HG02588 (cell line): Measurements from ENCODE around the gene PHB1.
"Not testable (repeated sequence)": the region's sequence is repeated elsewhere in the genome, so short reads cannot be mapped to it uniquely, and the experiment has no call there.

Experiments used
- ATAC-seq: cut with Tn5 transposase; IDR thresholded peaks from one replicate; pipeline ENCODE4 v1.9.1; 2021; ENCODE audit warnings: mild to moderate bottlenecking, moderate library complexity; ENCODE audit not compliant: unreplicated experiment

Gene PHB1

DNA sequence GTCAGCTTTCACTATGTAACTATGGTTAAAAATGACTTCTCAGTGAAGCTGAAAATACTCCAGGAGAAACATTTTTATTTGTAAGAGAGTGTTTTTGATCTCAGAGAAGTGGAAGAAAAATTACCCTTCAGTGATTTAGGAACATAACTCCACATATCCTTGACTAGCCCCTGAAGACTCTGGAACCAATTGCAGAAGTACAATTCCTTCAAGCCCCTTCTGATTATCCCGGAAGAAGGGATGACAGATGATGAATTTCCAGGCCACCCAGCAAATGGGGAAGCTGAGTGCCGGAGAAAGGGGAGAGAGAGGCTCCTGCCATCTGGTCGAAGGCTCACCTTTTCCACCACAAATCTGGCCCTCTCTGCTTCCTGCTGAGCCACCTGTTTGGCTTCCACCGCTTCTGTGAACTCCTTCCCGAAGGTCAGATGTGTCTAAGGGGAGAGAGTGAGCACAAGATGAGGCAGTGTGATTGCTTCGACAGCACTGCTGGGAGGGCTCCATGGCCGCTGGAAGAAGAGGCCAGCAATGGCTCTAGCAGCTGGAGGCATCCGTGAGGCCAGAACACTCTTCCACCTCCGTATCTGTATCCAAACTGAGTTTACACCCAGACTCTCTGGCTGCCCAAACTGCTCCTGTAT lies 8.1 kb downstream of the PHB1 start:
- ATAC-seq: no peak

DNA sequence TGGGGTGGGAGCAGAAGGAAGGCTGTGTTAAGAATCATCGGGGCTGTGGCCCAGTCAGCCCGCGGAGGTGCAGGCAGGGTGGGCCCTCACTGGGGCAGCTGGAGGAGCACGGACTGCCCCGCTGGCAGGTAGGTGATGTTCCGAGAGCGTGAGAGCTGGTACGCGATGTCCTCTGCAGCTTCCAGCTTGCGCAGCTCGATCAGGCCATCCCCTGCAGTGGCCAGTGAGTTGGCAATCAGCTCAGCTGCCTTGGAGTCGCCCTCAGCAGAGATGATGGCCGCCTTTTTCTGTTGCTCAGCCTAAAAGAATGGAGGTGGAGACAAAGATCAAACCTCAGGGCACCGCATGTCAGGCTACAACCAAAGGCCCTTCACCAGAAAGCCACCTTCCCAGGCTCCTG lies 9.8 kb downstream of the PHB1 start:
- no peak for ATAC-seq

DNA sequence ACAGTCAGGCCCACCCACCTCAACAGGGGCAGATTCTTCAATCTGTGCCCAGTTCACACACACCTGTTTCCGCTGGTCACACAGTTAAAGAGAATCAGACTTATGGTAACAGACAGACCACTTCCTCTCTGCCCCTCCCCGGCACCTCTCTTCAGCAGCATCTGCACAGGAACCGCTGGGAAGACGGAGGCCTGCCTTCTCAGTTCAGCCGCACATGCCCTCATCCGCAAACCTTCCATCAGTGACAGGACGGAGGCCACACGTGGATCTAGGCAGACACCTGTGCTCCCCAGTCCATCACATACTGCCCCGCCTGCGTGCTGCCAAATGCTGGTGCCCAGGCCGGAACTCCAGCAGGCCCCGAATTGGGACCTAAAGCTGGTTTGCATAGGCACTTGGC lies 10.3 kb downstream of the PHB1 start:
- no peak for ATAC-seq

DNA sequence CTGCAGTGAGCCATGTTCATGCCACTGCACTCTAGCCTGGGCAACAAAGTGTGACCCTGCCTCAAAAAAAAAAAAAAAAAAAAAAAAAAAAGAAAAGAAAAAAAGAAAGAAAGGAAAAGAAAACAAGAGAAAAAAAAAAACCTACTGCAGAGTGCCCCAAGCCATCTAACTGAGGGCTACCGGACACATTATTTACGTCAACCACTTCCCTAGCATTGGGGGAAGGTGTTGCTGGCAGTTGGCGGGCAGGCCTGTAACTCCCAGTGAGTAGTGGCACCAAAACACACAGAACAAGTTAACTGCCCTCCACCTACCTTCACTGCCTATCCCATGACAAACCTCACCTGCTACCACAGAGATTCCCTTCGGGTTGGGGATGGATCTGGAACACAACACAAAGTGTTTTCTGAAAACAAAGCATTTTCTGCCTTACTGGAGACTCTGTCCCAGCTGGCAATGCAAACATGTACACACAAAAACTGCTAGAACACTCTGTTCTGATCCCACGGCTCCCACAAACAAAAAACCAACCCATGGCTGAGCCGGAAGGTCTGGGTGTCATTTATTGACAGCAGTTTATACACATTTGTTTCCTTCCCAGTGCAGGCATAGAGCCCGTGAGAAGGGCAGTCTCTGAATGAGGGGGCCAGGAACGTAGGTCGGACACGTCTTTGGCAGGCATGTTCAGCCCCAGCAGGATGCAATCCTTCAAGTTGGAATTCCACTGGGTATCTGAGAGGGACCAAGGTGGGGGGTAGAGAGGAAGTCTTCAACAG lies 11.0 kb downstream of the PHB1 start:
- ATAC-seq: no peak

DNA sequence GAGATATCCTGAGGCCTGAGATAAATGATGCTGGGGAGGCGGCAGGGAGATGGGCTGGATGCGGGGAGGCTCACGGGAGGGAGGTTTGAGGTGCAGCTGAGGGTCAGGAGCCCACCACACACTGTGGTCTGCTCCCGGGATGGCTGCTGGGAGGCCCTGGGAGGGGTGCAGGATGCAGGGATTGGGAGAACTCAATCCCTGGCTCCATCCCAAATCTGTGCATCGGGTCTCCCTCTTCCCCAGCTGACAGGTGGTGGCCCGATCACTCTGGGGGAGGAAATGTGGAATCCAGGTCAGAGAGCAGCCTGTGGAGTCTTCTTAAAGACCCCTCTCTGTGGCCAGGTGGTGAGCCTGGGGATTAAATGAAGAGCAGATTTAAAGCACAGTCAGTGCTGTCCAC lies 12.0 kb downstream of the PHB1 start:
- ATAC-seq: no peak

DNA sequence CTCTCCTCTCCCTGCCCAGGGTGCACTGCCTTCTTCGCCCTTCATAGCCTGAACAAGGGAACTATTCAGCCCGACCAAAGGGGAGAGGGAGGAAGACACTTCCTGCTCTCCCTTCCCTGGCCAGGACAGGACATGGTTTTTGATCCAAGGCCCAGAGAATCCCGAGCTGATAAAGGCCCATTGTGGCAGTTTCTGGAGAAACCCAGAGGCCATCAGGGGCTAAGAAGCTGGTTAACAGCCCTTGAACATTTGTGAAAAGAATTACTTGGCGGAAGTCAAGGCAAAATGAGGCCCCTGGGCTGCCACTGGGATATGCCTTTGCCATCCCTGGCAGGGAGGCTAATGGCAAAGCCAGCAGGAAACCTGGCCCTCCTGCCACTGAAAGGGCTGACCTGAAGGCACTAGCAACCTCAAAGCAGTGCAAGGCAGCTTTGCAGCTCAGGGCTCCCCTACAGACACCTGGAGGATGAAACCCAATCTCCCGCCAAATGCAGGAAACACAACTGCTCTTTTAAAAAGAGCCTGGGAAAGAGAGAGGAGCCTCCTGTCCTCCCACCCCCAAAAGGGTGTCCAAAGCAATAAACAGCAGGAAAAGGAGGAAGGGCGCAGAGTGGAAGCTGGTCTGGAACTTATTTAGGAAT lies 12.6 kb downstream of the PHB1 start:
- ATAC-seq: no peak

DNA sequence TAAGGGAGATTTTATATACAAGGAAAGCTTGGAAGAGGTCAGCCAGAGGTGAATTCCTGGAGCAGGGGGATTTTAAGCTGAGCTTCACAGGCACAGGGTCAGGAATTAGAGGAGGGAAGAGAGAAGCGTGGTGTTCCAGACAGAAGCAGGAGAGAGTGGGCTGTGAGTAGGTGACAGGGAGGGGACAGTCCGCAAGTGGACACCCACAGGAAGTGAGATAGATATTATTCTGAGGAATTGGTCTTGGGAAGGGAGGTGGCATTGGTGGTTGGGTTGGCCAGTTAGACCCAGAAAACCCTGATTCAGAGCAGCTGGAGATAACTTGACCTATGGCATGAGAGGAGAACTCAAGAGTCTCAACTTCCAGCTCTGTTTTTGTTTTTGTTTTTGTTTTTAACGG lies 14.7 kb downstream of the PHB1 start:
- no peak for ATAC-seq

DNA sequence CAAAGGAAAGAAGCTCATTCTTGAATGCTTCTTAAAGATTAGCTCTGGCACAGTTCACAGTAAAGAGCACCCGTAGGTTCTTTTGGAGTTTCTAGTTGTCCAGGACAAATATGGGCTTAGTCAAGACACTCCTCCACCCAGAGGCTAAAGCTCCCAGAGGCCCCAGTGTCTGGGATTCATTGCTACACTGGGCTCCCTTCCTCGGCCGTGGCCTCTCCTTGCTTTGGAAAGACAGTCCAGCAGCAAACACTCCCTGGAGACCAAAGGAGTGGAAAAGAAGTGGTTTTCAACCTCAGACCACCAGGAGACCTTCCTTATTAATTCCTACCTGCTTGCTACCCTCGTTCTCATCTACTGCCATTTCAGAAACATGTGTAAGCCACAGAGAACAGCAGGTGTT lies 17.1 kb downstream of the PHB1 start:
- ATAC-seq: no peak

DNA sequence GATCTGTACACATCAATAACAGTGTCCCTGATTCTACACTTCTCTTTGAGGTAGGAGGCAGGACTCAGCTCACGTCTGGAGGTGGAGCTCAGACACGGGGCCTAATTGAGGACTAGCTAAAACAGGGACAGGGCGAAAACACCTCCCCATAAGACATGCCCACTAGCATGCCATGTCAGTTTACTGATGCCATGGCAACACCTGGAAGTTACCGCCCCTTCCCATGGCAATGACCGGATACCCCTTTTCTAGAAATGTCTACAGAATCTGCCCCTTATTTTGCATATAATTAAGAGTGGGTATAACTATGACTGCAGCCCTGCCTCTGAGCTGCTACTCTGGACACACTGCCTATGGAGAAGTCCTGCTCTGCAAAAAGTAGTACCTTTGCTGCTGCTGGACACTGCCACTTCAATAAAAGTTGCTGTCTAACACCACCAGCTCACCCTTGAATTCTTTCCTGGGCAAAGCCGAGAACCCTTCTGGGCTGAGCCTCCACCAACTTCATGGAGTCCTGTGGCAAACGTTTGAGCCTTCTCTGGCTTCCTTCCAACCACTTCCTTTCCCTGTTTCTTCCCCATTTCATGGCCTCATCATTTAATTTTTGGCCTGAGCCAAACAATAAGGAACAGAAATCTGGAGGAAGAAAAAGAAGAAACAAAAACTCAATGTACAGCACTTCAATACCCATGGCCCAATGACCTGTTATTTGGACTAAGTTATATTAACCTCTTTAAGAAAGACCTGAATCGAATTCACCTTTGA lies 21.0 kb downstream of the PHB1 start:
- ATAC-seq: no peak

DNA sequence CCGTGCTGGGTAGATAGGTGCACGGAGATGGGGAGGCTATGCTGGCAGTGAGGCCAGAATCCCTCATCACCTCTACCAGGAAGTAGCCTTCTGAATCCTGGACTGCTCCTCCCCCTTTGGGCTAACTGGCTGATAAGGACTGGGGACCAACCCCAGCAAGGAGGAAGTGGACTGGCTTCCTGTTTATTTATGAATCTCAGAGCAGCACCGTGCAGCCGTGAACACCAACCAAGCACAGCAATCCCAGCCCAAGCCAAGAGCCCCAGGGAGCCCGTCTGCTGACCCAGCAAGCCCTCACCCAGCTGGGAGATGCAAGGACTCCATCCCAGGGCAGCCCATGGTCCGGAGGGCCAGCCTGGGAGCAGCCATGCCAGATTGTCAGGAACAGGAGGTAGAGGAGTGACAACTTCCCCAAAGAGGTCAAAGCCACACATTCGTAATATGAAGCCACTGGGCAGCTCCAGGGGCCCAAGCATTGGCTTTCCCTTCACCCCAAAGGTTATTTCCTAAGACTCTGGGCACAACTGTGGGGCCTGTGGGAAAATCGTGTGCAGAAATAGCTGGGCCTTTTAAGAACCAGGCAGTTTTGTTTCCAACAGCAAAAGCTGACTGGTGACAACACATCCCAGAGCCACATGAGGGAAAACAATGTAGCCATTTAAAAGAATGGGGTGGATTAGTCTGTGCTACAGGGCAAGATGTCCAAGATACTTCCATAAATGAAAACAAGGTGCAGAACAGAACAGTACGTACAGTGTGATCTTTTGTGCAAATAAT lies 23.9 kb downstream of the PHB1 start:
- ATAC-seq: no peak

DNA sequence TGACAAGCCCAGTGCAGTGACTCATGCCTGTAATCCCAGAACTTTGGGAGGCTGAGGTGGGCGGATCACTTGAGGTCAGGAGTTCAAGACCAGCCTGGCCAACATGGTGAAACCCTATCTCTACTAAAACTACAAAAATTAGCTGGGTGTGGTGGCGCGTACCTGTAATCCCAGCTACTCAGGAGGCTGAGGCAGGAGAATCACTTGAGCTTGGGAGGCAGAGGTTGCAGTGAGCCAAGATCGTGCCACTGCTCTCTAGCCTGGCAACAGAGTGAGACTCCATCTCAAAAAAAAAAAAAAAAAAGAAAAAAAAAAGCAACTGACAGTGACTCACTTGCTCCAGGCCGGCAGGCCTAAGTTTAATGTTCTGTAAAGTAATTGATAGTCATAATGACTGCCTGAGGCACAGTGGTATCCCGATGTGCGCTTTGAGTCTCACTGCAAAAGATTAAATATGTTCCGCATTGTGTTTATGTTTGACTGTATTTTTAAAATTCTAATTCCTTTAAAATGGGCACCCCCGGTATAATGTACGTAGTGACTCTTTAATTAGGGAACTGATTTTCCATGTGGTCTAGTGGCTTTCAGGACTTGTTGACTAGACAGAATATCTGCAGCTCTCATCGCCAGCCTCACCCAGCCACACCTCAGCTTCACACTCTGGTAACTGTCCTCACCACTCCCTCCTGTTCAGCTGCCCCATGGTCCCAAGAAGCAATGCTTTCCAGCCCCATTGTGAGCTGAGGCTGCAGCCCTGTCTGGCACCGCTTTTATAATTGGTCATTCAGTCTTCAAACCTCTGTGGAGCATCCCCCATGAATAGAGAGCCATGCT lies 25.0 kb downstream of the PHB1 start:
- not testable (repeated sequence) for ATAC-seq

DNA sequence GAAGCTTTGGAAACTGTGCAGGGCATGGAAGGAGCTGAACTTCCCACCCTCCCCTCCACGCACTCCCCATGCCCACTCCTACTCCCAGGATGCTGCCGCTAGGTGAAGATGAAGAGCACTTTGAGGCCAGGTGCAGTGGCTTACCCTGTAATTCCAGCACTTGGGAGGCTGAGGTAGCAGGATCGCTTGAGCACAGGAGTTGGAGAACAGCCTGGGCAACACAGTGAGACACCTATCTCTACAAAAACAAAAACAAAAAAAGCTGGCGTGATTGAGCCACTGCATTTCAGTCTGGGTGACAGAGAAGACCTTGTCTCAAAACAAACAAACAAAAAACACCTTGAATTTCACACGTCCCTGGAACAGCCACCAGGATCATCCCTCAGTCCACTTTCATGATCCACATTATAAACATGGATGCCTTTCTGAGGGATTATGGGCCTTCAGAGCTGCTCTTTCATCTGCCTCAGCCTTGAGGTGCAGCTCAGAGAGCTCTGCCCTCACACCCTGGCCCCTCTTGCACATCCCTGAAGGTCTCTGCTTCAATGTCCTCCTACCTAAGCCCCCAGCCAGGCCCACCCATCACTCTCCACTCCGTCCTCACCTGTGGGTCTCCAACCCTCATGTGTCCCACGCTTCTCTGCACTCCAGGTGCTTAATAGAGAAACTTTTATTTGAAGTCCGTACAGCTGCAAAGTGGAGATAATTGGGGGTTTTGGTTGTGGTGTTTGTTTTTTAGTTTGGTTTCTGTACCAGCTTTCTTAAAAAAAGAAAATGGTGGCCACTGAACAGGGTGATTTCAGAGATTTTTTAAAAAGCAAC lies 25.8 kb downstream of the PHB1 start:
- ATAC-seq: no peak

DNA sequence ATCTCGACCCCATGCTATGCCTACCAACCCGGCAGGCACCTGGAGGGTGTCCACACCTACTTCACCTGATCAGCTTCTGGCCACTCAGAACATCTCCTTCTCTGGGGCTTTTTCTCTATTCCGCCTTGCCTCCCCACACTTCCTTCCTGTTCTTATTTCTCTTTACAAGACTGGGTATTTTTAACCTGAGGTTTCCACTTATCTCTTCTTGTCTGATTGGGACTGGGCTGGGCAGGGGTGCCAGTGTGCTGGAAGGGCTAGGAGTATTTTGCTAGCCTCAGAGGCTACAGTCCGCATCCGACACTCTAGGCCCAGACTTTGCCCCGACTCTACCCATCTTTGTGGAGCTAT lies 26.4 kb downstream of the PHB1 start:
- ATAC-seq: no peak

DNA sequence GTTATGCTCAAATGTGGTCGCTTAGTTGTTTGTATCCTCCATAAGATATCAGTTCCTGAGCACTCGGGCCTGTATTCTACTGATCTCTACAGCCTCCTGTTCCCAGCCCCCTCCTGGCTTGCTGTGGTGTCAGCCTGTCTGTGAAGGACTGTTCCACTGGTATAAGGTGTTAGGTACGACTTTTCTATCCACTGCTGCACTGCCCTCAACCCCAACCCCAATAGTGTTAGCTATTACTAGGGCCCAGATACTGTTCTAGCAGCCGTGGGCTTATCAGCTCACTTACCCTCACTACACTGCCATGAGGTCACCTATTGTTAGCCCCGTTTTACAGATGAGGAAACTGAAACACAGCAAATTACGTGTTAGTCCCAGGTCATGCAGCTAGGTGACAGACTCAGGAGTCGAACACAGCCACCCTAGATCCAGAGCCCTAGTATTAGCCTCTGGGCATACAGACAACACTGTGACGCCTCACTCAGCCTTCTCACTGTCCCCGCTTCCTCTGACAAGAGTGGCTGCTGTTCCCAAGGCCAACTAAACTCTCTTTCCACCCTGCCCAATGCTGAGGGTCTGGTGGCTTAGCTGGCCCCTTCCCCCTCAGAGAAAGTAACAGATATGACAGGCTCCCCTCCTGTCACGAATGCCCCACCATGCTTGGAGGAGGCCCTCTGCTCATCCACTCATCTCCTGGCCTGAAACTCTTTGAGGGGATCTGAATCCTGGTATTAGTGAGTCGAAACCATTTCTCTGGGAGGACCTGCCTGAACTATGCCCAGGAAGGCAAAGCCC lies 27.0 kb downstream of the PHB1 start:
- no peak for ATAC-seq

DNA sequence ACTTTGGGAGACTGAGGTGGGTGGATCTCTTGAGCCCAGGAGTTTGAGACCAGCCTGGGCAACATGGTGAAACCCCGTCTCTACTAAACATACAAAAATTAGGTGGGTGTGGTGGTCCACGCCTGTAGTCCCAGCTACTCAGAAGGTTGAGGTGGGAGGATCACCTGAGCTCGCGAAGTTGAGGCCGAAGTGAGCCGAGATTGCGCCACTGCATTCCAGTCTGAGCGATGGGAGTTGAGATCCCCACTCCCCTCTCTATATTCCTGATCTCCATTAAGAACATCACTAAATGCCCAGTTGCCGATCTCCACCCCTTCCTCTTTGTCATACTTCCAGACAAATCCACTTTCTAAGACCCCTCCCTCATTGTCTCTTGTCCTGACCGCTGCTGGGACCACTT lies 28.3 kb downstream of the PHB1 start:
- ATAC-seq: no peak

DNA sequence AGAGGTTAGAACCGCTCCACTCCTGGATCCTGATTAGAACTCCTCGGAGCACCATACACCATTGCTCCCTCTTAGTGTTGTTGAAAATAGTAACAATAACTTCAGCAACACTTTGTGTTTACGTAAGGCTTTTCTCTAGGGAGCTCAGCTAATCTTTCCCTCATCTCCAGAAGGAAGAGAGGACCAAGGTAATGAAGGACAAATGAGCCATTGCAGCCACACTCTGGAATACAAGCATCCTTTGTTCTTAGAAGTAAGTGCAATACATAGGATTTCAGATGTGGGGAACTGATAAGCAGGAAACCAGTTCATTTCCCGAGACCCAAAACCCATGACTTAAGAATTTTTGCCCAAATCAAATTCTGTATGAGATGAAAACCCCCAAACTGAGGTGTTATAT lies 29.7 kb downstream of the PHB1 start:
- no peak for ATAC-seq

DNA sequence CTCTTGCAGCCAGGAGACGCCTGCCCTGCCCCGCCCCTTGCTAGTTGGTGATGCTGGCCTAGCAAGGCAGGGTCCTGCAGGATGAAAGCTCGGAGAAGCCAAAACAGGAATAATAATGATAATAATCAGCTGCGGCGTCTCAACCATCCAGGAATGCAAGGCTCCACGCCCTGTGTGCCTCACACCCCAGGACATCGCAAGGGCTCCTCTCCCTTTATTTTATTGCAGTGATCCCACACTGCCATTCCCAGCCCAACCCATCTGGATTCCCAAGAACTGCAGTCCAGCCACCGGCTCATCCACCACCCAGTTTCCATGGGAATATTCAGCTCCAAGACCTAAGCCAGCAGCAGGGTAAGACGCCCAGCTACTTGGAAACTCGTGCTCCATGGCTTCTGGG lies 31.6 kb downstream of the PHB1 start:
- ATAC-seq: no peak

DNA sequence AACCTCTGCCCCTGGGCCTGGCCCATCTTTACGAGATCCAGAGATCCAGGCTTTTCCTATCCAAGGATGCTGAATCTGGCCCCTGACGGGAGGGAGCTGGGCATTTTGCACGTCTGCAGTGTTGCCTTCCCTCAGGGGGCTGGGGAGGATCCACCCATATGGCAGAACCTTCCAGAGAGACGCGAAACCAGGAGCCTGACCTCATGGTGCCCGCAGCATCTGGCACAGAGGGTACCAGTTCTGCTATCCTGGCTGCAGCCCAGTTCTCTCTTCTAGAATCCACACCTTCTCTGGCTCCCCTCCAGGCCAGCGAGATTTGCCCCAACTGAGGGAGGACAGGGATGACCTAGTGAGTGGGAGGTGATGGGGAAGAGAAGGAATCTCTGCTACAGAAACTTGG lies 32.1 kb downstream of the PHB1 start:
- ATAC-seq: no peak
